Transverse colon (tissue), 4 donors: ENCODE data around the gene LRP1B. TPM values are rescaled to one million over a fixed set of nuclear protein-coding genes. Genes with fewer than 3 reads are reported as not detected.

Source experiments
- DNase-seq: peaks from one replicate; pipeline ENCODE4 v3.0.0-alpha.2; 2019
- H3K27ac ChIP-seq, 4 donors: fragments of 200-600 bp; sonication (generic); 2 replicates each; pipeline ENCODE4 v1.5.1; 2016 to 2018; ENCODE audit warnings: inconsistent platforms in 4 of 4
- H3K27me3 ChIP-seq: fragments of 200-600 bp; sonication (generic); 2 replicates; pipeline ENCODE4 v1.5.1; 2017; ENCODE audit warnings: inconsistent platforms
- H3K36me3 ChIP-seq, 4 donors: fragments of 200-600 bp; sonication (generic); 2 replicates each; pipeline ENCODE4 v1.5.1; 2017 to 2019; ENCODE audit warnings: inconsistent platforms in 4 of 4
- H3K4me1 ChIP-seq, 4 donors: fragments of 200-600 bp; sonication (generic); 2 replicates each; pipeline ENCODE4 v1.5.1; 2017 to 2020; ENCODE audit warnings: inconsistent platforms in 4 of 4
- H3K4me3 ChIP-seq, 4 donors: fragments of 200-600 bp; sonication (generic); 1 replicate in 1 of 4; 2 replicates in 3 of 4; pipeline versions ENCODE4 v1.5.1 to v1.6.1; 2017 to 2019; ENCODE audit warnings: inconsistent platforms in 4 of 4
- H3K9me3 ChIP-seq, 2 donors: fragments of 200-600 bp; sonication (generic); 2 replicates each; pipeline ENCODE4 v1.5.1; 2017 to 2019; ENCODE audit warnings: inconsistent platforms in 2 of 2
- EP300 ChIP-seq: sonication (generic); formaldehyde crosslinking; IDR thresholded peaks from one replicate; pipeline ENCODE4 v1.6.1; 2017; ENCODE audit warnings: antibody characterized with exemption, low read depth
- POLR2A ChIP-seq: fragments of 450-650 bp; IDR thresholded peaks from one replicate; pipeline ENCODE4 v1.6.1; 2016; ENCODE audit warnings: antibody characterized with exemption, mild to moderate bottlenecking, moderate library complexity
- POLR2AphosphoS5 ChIP-seq, 3 donors: sonication (generic); formaldehyde crosslinking; IDR thresholded peaks; one replicate each; pipeline ENCODE4 v1.6.1; 2016; ENCODE audit warnings: antibody characterized with exemption in 3 of 3
- WGBS, 2 donors: methylation state at CpG; one replicate each; pipeline ENCODE4 v1.1.5; 2018; ENCODE audit warnings: low coverage in 1 of 2; 5-methylcytosine and 5-hydroxymethylcytosine counted together
- in situ Hi-C, 4 donors: fragments of 200-750 bp; cut with MboI; loops; one replicate each; pipeline versions ENCODE4 v1.15.0 to v1.15.1; 2017; ENCODE audit warnings: low sequenced_read_pairs in 3 of 4, low pct_ligation_motif_present in 1 of 4, low pct_unique_long_range_greater_than_20kb in 1 of 4
- intact Hi-C: fragments of 100-400 bp; cut with DNase I; formaldehyde crosslinking; loops from one replicate; pipeline ENCODE4 v1.15.1; 2023; ENCODE audit warnings: low total_unique reads
- total RNA-seq, 4 donors: library from RNA; depleted of rRNA; stranded (reverse); fragments of >200 nt; gene quantifications; one replicate each; pipeline ENCODE4 v1.1.0, GENCODE V29; 2016
- TF ChIP-seq, protein P1 (sequence below), 5 experiments: fragments of 200-600 bp in 3 of 5; fragments of 450-650 bp in 2 of 5; sonication (generic) in 3 of 5; IDR thresholded peaks; 1 replicate in 2 of 5; 2 replicates in 3 of 5; pipeline ENCODE4 v1.5.1; 2016 to 2017; ENCODE audit warnings: antibody characterized with exemption in 5 of 5, inconsistent platforms in 3 of 5, mild to moderate bottlenecking in 2 of 5, moderate library complexity in 1 of 5

Gene LRP1B
- total RNA-seq, 4 donors from 2014 or later: 0.48 to 5.4 (median 0.82) TPM; not detected in 1

DNA sequence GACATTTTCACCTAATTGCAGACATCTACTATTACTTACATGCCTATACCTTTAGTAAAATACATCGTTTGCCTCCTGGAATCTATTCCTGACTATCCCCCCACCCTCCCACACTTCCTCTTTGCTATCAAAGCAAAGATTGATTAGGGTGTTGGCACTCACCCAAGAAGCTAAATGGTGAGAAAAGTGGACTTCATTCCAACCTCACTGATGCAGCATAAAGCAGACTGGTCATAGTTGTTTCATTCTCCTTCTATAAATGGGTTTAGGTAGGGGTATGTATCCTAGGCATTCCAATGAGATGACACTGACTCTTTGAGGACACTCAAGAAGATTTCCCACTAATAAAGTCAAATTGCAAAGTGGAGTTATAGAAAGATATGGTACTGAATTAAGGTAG lies 97.4 kb downstream of the LRP1B start:
- TF ChIP-seq POLR2AphosphoS5 (IDR thresholded peaks at IDR 0.05): no peak
- TF ChIP-seq EP300: no peak
- TF ChIP-seq, protein P1, sequence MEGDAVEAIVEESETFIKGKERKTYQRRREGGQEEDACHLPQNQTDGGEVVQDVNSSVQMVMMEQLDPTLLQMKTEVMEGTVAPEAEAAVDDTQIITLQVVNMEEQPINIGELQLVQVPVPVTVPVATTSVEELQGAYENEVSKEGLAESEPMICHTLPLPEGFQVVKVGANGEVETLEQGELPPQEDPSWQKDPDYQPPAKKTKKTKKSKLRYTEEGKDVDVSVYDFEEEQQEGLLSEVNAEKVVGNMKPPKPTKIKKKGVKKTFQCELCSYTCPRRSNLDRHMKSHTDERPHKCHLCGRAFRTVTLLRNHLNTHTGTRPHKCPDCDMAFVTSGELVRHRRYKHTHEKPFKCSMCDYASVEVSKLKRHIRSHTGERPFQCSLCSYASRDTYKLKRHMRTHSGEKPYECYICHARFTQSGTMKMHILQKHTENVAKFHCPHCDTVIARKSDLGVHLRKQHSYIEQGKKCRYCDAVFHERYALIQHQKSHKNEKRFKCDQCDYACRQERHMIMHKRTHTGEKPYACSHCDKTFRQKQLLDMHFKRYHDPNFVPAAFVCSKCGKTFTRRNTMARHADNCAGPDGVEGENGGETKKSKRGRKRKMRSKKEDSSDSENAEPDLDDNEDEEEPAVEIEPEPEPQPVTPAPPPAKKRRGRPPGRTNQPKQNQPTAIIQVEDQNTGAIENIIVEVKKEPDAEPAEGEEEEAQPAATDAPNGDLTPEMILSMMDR (IDR thresholded peaks at IDR 0.05): no peak
- TF ChIP-seq POLR2A: no peak
- Histone ChIP-seq H3K27me3 (no peaks in the 10 kb centered on the region), H3K4me3 (no peak overlapping the region), H3K4me1 (no peaks in the 10 kb centered on the region), H3K27ac (no peak overlapping the region), H3K9me3 (no peaks in the 10 kb centered on the region), H3K36me3 (no peaks in the 10 kb centered on the region)
- in situ Hi-C loops: no loop called here
- no peak for DNase-seq
- intact Hi-C loops: no loop called here
- WGBS, 2 donors: 38 to 63% methylated on average over 1 of the region's 1 CpG

DNA sequence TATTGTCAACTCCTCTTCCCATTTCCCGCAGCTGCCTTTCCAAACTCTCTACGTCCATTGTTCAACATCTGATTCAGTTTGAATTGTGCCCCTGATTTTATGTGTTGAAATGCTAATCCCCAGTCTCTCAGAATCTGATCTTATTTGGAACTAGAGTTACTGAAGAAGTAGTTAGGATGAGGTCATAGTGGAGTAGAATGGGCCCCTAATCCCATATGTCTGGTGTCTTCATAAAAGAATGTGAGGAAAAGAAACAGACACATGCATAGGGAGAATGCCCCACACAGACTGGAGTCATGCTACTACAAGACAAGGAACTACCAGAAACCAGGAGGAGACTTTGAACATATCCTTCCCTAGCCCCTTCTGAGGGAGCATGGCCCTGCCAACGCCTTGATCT lies 99.2 kb downstream of the LRP1B start:
- no peak overlapping the region for H3K27ac ChIP-seq
- H3K4me1 ChIP-seq: no peaks in the 10 kb centered on the region
- no peak for TF ChIP-seq POLR2AphosphoS5 (IDR thresholded peaks at IDR 0.05)
- TF ChIP-seq, protein P1 (IDR thresholded peaks at IDR 0.05): no peak
- no peak for TF ChIP-seq EP300
- TF ChIP-seq POLR2A: no peak
- DNase-seq: no peak
- no peaks in the 10 kb centered on the region for H3K36me3 ChIP-seq
- no peaks in the 10 kb centered on the region for H3K9me3 ChIP-seq
- no peaks in the 10 kb centered on the region for H3K27me3 ChIP-seq
- WGBS, 2 donors: 67 to 77% methylated on average over 2 to 3 of the region's 3 CpGs
- H3K4me3 ChIP-seq: no peak overlapping the region
- intact Hi-C loops: no loop called here
- in situ Hi-C loops: no loop called here

DNA sequence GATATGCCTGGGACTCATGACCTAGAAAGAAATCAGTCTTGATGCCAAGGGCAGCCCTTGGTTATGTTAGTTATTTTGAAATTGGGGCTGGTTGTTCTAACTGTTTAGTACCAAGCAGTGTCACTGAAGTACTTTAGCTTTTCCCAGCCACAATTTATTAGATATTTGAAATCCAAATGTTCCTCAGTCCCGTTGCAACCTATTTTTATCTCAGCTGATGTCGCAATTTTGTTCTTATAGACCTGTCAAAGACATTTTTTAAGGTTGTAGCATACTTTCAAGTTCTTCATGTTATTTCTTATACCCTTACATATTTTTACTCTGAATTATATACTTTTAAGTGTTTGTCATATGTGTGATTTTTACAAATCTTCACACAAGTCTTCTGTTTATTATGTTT lies 100.1 kb downstream of the LRP1B start:
- no peaks in the 10 kb centered on the region for H3K36me3 ChIP-seq
- no peaks in the 10 kb centered on the region for H3K4me1 ChIP-seq
- intact Hi-C loops: no loop called here
- no peaks in the 10 kb centered on the region for H3K9me3 ChIP-seq
- 48 to 50% methylated on average over 2 of the region's 2 CpGs for WGBS, 2 donors
- DNase-seq: no peak
- in situ Hi-C loops: no loop called here
- H3K27ac ChIP-seq: no peak overlapping the region
- H3K4me3 ChIP-seq: no peak overlapping the region
- H3K27me3 ChIP-seq: no peaks in the 10 kb centered on the region
- no peak for TF ChIP-seq POLR2AphosphoS5 (IDR thresholded peaks at IDR 0.05)
- TF ChIP-seq EP300: no peak
- TF ChIP-seq POLR2A: no peak
- TF ChIP-seq, protein P1 (IDR thresholded peaks at IDR 0.05): no peak

DNA sequence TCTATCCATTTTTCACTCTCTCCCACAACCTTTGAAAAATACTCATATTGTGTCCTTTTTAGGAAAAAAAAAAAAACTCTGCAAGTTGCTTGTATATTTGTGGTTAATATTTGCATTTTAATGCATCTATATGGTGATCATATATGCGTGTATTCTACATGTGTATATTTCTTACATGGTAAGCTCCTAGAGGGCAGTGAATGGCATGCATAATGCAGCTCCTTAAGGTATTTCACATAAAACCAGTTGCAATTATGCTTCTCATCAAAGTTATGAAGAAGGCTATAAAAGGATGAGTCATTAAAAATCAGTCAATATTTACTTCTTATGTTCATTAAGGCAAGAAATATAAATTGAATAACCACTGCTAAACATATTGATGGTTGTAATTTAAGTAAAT lies 100.8 kb downstream of the LRP1B start:
- no peaks in the 10 kb centered on the region for H3K4me1 ChIP-seq
- TF ChIP-seq EP300: no peak
- TF ChIP-seq POLR2AphosphoS5 (IDR thresholded peaks at IDR 0.05): no peak
- no peak for TF ChIP-seq POLR2A
- no peaks in the 10 kb centered on the region for H3K27me3 ChIP-seq
- DNase-seq: no peak
- in situ Hi-C loops: no loop called here
- H3K4me3 ChIP-seq: no peak overlapping the region
- intact Hi-C loops: no loop called here
- no peak overlapping the region for H3K27ac ChIP-seq
- 83 to 93% methylated on average over 1 of the region's 1 CpG for WGBS, 2 donors
- H3K36me3 ChIP-seq: no peaks in the 10 kb centered on the region
- H3K9me3 ChIP-seq: no peaks in the 10 kb centered on the region

DNA sequence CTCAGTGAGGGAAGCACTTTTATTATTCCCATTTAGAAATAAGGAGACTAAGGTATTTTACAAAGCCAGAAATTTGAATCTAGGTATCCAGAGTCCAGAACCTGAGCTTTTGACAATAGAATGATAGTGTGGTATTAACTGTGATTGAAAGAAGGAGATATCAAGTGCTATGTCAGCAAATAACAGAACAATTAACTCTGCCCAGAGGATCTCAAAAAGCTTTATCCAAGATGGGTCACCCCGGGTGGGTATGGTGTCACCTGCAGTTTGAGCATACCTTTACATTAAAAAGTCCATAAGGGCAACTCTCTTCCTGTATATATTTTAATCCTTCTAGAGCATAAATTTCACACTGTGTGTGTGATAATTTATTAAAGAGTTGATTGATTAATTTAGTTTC lies 105.4 kb downstream of the LRP1B start:
- no peak for DNase-seq
- Histone ChIP-seq H3K27me3 (no peaks in the 10 kb centered on the region), H3K4me3 (no peak overlapping the region), H3K9me3 (no peaks in the 10 kb centered on the region), H3K4me1 (no peaks in the 10 kb centered on the region), H3K27ac (no peak overlapping the region), H3K36me3 (no peaks in the 10 kb centered on the region)
- WGBS, 2 donors: 64 to 76% methylated on average over 1 of the region's 1 CpG
- in situ Hi-C loops: no loop called here
- TF ChIP-seq EP300 (no peak), POLR2AphosphoS5 (IDR thresholded peaks at IDR 0.05) (no peak), POLR2A (no peak)
- TF ChIP-seq, protein P1 (IDR thresholded peaks at IDR 0.05): no peak
- intact Hi-C loops: no loop called here
